Lung (tissue), 12 donors: Measurements from ENCODE around the gene LIMS2. TPM values are rescaled to one million over a fixed set of nuclear protein-coding genes. Genes with fewer than 3 reads are reported as not detected.

Experiments used
- ATAC-seq: fragments of 200-7000 bp; cut with Tn5 transposase; one replicate; pipeline ENCODE4 v1.9.1; 2020; ENCODE audit warnings: moderate number of reproducible peaks; ENCODE audit not compliant: insufficient read depth, low FRiP score
- DNase-seq, 3 donors: peaks; one replicate each; pipeline ENCODE4 v3.0.0-alpha.2; 2013 to 2017
- H3K27ac ChIP-seq, 2 donors: one replicate each; pipeline ENCODE4 v1.5.1; 2013; ENCODE audit warnings: mild to moderate bottlenecking in 2 of 2, moderate library complexity in 2 of 2, control low read depth in 1 of 2, inconsistent platforms in 1 of 2, low read depth in 1 of 2, low read length in 1 of 2
- H3K27me3 ChIP-seq, 3 donors: one replicate each; pipeline ENCODE4 v1.5.1; 2013; ENCODE audit warnings: low read length in 2 of 3; ENCODE audit not compliant: control insufficient read depth in 3 of 3, insufficient read depth in 3 of 3
- H3K36me3 ChIP-seq, 4 donors: one replicate each; pipeline ENCODE4 v1.5.1; 2013; ENCODE audit warnings: low read length in 4 of 4, mild to moderate bottlenecking in 1 of 4, moderate library complexity in 1 of 4; ENCODE audit not compliant: control insufficient read depth in 4 of 4, insufficient read depth in 4 of 4
- H3K4me1 ChIP-seq, 5 donors: one replicate each; pipeline ENCODE4 v1.5.1; 2013; ENCODE audit warnings: low read length in 5 of 5, mild to moderate bottlenecking in 2 of 5, moderate library complexity in 1 of 5; ENCODE audit not compliant: control insufficient read depth in 5 of 5, insufficient read depth in 5 of 5
- H3K4me3 ChIP-seq: one replicate; pipeline ENCODE4 v1.5.1; 2013; ENCODE audit warnings: mild to moderate bottlenecking, control low read depth, moderate library complexity
- H3K9ac ChIP-seq, 2 donors: one replicate each; pipeline ENCODE4 v1.5.1; 2013; ENCODE audit warnings: low read length in 2 of 2, control low read depth in 1 of 2; ENCODE audit not compliant: insufficient read depth in 1 of 2
- H3K9me3 ChIP-seq, 4 donors: one replicate each; pipeline ENCODE4 v1.5.1; 2013; ENCODE audit warnings: low read length in 3 of 4, mild to moderate bottlenecking in 1 of 4, moderate library complexity in 1 of 4; ENCODE audit not compliant: control insufficient read depth in 4 of 4, insufficient read depth in 3 of 4
- WGBS, 2 donors: extraction: QIAGEN DNeasy Blood & Tissue Kit; methylation state at CpG; one replicate each; pipeline ENCODE4 v1.1.7; 2013; 5-methylcytosine and 5-hydroxymethylcytosine counted together
- polyA plus RNA-seq, 2 donors: library from polyadenylated mRNA; stranded (reverse); fragments of 200-250 nt; gene quantifications; one replicate each; pipeline ENCODE4 v1.2.1, GENCODE V29; 2013
- total RNA-seq, 2 donors: library from RNA; depleted of rRNA in 1 of 2; stranded (reverse); fragments of >200 nt in 1 of 2; gene quantifications; one replicate each; pipeline ENCODE4 v1.2.1, GENCODE V29; 2014 to 2021
- TF ChIP-seq, protein P1 (sequence below): IDR thresholded peaks from 2 replicates; pipeline ENCODE4 v1.5.1; 2012; ENCODE audit warnings: mild to moderate bottlenecking; ENCODE audit errors: control extremely low read depth, extremely low read depth
- donor health status: control.
- donor health status: control.
- donor health status: Bipolar disorder and iron deficiency.
- donor health status: healthy.
- donor health status: DM: yes; HTN: yes; CAD: no.

The LIMS2 gene
- total and polyA plus RNA-seq, 4 donors, result 22.2 to 138 (median 80.4) TPM

DNA sequence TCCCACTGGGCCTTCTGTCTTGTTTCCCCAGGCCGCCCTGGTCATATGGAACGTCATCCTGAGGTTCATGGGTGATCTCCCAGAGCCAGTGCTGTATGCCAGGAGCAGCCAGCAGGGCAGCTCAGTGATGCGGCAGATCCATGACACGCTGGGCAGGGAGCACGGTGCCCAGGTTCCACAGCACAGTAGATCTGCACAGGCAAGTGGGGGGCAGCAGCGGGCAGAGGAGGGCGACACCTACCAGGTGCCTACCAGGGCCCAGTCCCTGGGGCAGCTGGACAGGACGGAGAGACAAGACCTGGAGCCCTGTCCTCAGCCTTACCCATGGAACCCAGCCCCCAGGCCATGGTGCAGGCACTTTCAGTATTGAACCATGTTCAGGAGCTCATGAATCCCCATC, 65.5 kb downstream of the LIMS2 start:
- TF ChIP-seq, protein P1, sequence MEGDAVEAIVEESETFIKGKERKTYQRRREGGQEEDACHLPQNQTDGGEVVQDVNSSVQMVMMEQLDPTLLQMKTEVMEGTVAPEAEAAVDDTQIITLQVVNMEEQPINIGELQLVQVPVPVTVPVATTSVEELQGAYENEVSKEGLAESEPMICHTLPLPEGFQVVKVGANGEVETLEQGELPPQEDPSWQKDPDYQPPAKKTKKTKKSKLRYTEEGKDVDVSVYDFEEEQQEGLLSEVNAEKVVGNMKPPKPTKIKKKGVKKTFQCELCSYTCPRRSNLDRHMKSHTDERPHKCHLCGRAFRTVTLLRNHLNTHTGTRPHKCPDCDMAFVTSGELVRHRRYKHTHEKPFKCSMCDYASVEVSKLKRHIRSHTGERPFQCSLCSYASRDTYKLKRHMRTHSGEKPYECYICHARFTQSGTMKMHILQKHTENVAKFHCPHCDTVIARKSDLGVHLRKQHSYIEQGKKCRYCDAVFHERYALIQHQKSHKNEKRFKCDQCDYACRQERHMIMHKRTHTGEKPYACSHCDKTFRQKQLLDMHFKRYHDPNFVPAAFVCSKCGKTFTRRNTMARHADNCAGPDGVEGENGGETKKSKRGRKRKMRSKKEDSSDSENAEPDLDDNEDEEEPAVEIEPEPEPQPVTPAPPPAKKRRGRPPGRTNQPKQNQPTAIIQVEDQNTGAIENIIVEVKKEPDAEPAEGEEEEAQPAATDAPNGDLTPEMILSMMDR, result no peak
- Histone ChIP-seq H3K36me3 (no peaks in the 10 kb centered on the region), H3K27me3 (no peaks in the 10 kb centered on the region), H3K9ac (no peak overlapping the region), H3K4me3 (no peak overlapping the region), H3K27ac (no peak overlapping the region), H3K4me1 (no peaks in the 10 kb centered on the region), H3K9me3 (peaks cover 0 to 26% (median 4%) of the 10 kb centered on the region in 4 donors)
- DNase-seq, result no peak
- WGBS, 2 donors, result 96 to 97% methylated on average over 8 of the region's 8 CpGs
- ATAC-seq, result no peak

DNA sequence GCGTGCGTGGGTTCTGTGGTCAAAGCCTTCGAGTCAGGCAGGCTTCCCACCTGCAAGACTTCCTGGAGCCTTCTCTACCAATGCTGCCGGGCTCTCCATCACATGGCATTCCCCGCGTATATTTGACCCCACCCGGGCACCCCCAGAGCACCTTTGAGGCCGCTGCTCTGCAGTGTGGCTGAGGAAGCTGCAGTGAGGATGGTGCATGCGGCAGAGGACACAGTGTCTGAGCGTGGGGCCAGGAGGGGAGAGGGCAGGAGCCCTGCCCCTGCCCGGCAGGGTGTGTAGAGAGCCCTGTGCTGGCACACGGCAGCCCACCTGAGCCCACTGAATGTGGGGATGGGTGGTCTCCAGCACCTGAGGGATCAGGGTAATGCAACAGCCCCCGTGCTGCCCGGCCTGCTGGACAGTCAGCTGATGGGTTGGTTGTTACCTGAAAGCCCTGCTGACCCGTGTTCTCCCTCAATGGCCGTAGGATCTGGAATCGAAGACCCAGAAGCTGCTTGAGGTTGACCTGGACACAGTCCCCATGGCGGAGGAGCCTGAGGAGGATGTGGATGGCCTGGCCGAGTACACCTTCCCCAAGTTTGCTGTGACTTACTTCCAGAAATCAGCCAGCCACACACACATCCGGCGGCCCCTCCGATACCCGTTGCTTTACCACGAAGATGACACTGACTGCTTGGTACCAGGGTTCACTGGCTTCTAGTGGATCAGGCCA, 66.1 kb downstream of the LIMS2 start:
- H3K9ac ChIP-seq, result no peak overlapping the region
- H3K27me3 ChIP-seq, result no peaks in the 10 kb centered on the region
- no peaks in the 10 kb centered on the region for H3K36me3 ChIP-seq
- H3K4me1 ChIP-seq, result no peaks in the 10 kb centered on the region
- TF ChIP-seq, protein P1, result no peak
- no peak overlapping the region for H3K27ac ChIP-seq
- DNase-seq (no peak), ATAC-seq (no peak)
- H3K4me3 ChIP-seq, result no peak overlapping the region
- 79 to 87% methylated on average over 24 of the region's 24 CpGs for WGBS, 2 donors
- peaks cover 0 to 23% (median 4%) of the 10 kb centered on the region in 4 donors for H3K9me3 ChIP-seq

DNA sequence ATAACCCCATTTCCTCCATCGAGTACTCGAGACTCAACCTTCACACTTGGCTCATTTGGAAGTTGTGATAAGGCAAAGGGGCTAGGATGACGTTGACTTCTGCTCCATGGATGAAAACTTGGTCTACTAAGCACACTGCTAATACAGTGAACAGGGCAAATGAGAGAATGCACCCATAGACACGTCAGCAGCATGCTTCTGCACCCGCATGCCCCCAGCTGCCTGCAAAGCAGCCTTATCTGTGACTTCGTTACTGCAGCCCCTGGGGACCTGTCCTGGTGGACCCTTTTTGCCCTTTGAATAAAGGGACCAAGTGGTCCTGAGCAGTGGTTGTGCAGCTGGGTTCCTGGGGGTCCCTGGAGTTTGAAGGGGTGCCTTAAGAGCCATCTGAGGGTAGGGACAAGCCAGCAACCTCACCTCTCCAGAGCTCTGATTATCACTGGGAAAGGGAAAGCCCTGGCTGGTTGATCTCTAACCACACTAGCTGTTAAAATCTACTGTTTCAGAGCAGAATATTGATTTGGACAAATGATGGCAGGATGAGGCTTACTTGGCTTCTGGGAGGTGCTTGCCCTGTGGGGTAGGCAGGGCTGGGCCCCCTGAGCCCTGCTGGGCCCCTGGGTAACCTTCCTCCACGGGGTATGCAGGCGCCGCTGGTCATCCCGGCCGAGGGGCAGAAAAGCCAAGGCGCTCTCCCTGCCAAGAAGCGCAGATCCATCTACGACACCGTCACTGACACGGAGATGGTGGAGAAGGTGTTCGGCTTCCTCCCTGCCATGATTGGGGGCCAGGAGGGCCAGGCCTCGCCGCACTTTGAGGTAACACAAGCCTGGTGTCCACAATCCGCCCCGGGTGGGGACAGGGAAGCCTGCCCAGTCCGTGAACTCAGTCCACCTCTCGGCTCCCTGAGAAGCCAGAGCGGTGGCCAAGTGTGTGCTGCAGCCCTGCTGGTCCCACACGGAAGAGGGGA, 67.0 kb downstream of the LIMS2 start:
- no peak for ATAC-seq
- DNase-seq, result no peak
- Histone ChIP-seq H3K4me1 (no peaks in the 10 kb centered on the region), H3K27me3 (no peaks in the 10 kb centered on the region), H3K36me3 (no peaks in the 10 kb centered on the region), H3K4me3 (no peak overlapping the region), H3K27ac (no peak overlapping the region), H3K9me3 (peaks cover 0 to 19% (median 4%) of the 10 kb centered on the region in 4 donors), H3K9ac (no peak overlapping the region)
- 85 to 88% methylated on average over 25 of the region's 25 CpGs for WGBS, 2 donors
- TF ChIP-seq, protein P1, result no peak
